ENCODE measurements around the gene SEZ6L2.
"Not testable (repeated sequence)": the region's sequence is repeated elsewhere in the genome, so short reads cannot be mapped to it uniquely, and the experiment has no call there.

SEZ6L2 gene

GRCh38 chr16:29891525-29892457 lies 7.6 kb downstream of the SEZ6L2 start:
- no peak for TF ChIP-seq CTCF (IDR thresholded peaks at IDR 0.05; ENCODE audit: borderline replicate concordance, insufficient read depth, low read depth, low read length)
- H3K4me3 ChIP-seq (ENCODE audit: low read depth, low read length): no peak overlapping the region

DNA sequence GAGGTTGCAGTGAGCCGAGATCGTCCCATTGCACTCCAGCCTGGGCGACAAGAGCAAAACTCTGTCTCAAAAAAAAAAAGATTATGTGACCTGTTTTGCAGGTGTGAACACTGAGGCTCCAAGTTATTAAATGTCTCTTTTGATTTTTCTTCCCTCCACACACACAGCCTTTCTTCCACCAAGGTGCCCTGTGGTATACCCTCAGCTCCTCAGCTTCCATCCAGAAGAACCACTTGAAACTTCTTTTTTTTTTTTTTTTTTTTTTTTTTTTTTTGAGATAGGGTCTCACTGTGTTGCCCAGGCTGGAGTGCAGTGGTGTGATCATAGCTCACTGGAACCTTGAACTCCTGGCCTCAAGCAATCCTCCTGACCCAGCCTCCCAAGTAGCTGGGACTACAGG lies 10.0 kb downstream of the SEZ6L2 start:
- not testable (repeated sequence) for H3K4me3 ChIP-seq (ENCODE audit: low read depth, low read length)

DNA sequence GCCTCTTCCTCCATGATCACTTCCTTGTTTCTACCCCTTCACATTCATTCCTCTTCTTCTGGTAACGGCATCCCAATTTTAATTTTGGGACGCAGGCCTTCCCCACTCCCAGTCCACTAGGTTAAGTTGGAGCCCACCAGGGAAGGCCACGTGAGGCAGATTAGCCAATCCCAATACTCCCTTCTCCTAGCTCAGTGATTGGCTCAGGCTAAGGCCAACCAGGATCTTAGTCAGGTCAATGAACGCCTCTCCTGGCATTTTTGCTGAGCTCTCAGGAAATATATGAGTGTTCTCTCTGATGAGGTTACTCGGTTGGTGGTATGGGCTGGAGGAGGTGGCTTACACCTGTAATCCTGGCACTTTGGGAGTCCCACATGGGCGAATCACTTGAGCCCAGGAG lies 15.4 kb downstream of the SEZ6L2 start:
- no peak overlapping the region for H3K4me3 ChIP-seq (ENCODE audit: low read depth, low read length)
- no peak for TF ChIP-seq CTCF (IDR thresholded peaks at IDR 0.05; ENCODE audit: borderline replicate concordance, insufficient read depth, low read depth, low read length)

DNA sequence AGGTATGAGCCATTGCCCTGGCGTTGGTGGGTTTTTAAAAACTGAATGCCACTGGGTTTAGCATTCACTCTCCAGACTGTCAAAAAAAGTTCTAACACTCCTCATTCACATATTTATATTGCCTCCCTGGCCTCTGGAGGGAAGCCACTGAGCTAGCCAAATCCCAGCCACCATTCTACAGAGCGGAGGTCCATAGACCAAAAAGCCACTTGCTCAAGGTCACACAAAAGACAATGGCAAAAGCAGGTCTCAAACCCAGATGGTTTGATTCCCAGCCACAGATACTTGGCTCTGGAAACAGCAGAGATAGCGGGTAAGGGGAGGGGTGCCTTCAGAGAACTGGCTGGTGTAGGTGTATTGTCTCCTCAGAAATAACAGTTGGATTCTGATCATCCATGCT lies 18.3 kb downstream of the SEZ6L2 start:
- no peak overlapping the region for H3K4me3 ChIP-seq (ENCODE audit: low read depth, low read length)
- TF ChIP-seq CTCF (IDR thresholded peaks at IDR 0.05; ENCODE audit: borderline replicate concordance, insufficient read depth, low read depth, low read length): no peak

DNA sequence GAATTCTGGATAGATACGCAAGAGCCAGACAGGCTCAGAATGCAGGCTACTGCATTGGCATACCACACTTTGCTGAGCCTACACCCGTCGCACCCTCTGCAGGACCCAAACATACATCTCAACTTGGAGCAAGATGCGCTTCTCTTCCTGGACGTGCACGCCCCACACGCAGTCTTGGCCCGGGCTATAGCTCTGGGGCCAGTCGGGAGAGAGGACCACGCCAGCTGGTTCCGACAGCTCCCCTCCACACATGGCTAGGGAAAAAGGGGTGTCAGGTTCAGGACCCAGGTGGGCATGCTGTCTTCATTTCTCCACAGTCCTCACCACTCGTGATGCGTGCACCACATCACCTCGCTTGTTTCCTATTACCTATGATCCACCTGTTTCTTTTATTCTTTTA lies 21.2 kb downstream of the SEZ6L2 start:
- H3K4me3 ChIP-seq (ENCODE audit: low read depth, low read length): no peak overlapping the region
- no peak for TF ChIP-seq CTCF (IDR thresholded peaks at IDR 0.05; ENCODE audit: borderline replicate concordance, insufficient read depth, low read depth, low read length)

- H3K4me3 ChIP-seq (ENCODE audit: low read depth, low read length): no peak overlapping the region
- no peak for TF ChIP-seq CTCF (IDR thresholded peaks at IDR 0.05; ENCODE audit: borderline replicate concordance, insufficient read depth, low read depth, low read length)
Observed at GRCh38 chr16:29877266-29877961, 21.9 kb downstream of the SEZ6L2 start.

DNA sequence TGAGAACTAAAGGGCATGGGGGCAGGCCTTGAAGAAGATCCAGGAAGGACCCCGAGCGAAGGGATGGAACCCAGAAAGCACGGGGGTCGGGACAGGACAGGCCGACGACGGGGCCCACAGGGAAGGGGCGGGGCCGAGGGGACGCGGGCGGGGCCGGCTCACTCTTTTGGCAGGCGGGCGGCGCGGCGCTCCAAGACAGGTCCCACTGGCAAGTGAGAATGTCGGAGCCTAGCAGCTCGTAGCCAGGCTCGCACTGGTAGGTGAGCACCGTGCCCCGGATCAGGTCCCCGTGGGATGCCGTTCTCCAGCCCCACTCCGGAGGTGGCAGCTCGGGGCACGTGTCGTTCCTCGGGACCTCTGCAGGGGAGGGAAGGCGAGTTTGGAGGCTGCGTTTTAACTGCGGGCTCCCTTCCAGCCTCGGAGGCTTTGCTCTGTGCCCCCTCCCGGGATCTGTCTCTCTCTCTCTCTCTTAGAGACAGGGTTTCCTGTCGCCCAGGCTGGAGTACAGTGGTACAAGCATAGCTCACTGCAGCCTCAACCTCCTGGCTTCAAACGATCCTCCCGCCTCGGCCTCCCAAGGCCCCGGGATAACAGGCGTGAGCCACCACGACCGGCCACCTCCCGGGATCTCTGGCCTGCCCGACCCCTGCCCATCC lies 22.6 kb downstream of the SEZ6L2 start:
- no peak overlapping the region for H3K4me3 ChIP-seq (ENCODE audit: low read depth, low read length)
- no peak for TF ChIP-seq CTCF (IDR thresholded peaks at IDR 0.05; ENCODE audit: borderline replicate concordance, insufficient read depth, low read depth, low read length)

Data from GM12875 (cell line).